Loucy (cell line): ENCODE data around the gene MSANTD2.

Experiments used
- CTCF ChIP-seq: fragments of 200-600 bp; sonication (generic); conservative IDR thresholded peaks from 2 replicates; pipeline ENCODE4 v1.5.1; 2014; ENCODE audit warnings: mild to moderate bottlenecking, antibody characterized with exemption, low read length
- EZH2phosphoT487 ChIP-seq: fragments of 200-600 bp; IDR thresholded peaks from 2 replicates; pipeline ENCODE4 v1.6.1; 2018; ENCODE audit warnings: antibody characterized with exemption, mild to moderate bottlenecking, moderate library complexity, borderline replicate concordance

GRCh38 chr11:124842305-124842704, 42.1 kb upstream of the MSANTD2 start:
- TF ChIP-seq CTCF = no peak
- no peak for TF ChIP-seq EZH2phosphoT487
